WTC11 (cell line): ENCODE measurements around the gene MAPKAP1. TPM values are rescaled to one million over a fixed set of nuclear protein-coding genes. Genes with fewer than 3 reads are reported as not detected.

ENCODE experiments used
- ATAC-seq: fragments of 200-7000 bp; cut with Tn5 transposase; 2 replicates; pipeline ENCODE4 v1.10.0; 2021; ENCODE audit warnings: mild to moderate bottlenecking, moderate library complexity
- CTCF ChIA-PET: fragments of 300-600 bp; sonication (Branson Sonifier 250); formaldehyde crosslinking; loops from one replicate; lab custom pipeline; 2021; ENCODE audit warnings: antibody characterized with exemption; lab: Charles Lee
- POLR2A ChIA-PET: fragments of 350-600 bp; sonication (Branson Sonifier 250); formaldehyde crosslinking; loops from one replicate; lab custom pipeline; 2021; ENCODE audit warnings: antibody characterized with exemption; lab: Charles Lee
- DNase-seq: peaks from one replicate; pipeline ENCODE4 v3.0.0; 2021; ENCODE audit warnings: low spot score
- H3K27ac Mint-ChIP-seq: 2 replicates; pipeline ENCODE4 v1.8.0; 2021; ENCODE audit warnings: mixed read lengths
- H3K27me3 Mint-ChIP-seq: 2 replicates; pipeline ENCODE4 v1.8.0; 2021; ENCODE audit warnings: low read depth, mild to moderate bottlenecking, moderate library complexity, mixed read lengths
- H3K36me3 Mint-ChIP-seq: 2 replicates; pipeline ENCODE4 v1.8.0; 2021; ENCODE audit warnings: mixed read lengths
- H3K4me1 Mint-ChIP-seq: 2 replicates; pipeline ENCODE4 v1.8.0; 2022; ENCODE audit warnings: mixed read lengths
- H3K4me3 Mint-ChIP-seq: 2 replicates; pipeline ENCODE4 v1.8.0; 2021; ENCODE audit warnings: mild to moderate bottlenecking, moderate library complexity, mixed read lengths
- H3K9me3 Mint-ChIP-seq: 2 replicates; pipeline ENCODE4 v1.8.0; 2021; ENCODE audit warnings: mixed read lengths
- CREB1 ChIP-seq: sonication (generic); formaldehyde crosslinking; IDR thresholded peaks from 2 replicates; pipeline ENCODE4 v1.8.0; 2023; ENCODE audit warnings: mild to moderate bottlenecking, missing genetic modification reagents
- GABPB1 ChIP-seq: sonication (generic); formaldehyde crosslinking; IDR thresholded peaks from 2 replicates; pipeline ENCODE4 v1.8.1; 2023; ENCODE audit warnings: mild to moderate bottlenecking, missing genetic modification reagents
- GRHL2 ChIP-seq: fragments of 250-450 bp; sonication (Bioruptor Pico); IDR thresholded peaks from 2 replicates; pipeline ENCODE4 v1.8.0; 2022; ENCODE audit warnings: mild to moderate bottlenecking, moderate library complexity; ENCODE audit not compliant: insufficient replicate concordance, severe bottlenecking
- KAT7 ChIP-seq: sonication (generic); formaldehyde crosslinking; IDR thresholded peaks from 2 replicates; pipeline ENCODE4 v1.8.1; 2023; ENCODE audit warnings: missing genetic modification reagents, mild to moderate bottlenecking, borderline replicate concordance
- NFE2L1 ChIP-seq: sonication (generic); formaldehyde crosslinking; IDR thresholded peaks from 2 replicates; pipeline ENCODE4 v1.8.1; 2023; ENCODE audit warnings: missing genetic modification reagents
- OVOL2 ChIP-seq: fragments of 250-450 bp; sonication (Bioruptor Pico); IDR thresholded peaks from 2 replicates; pipeline ENCODE4 v1.9.0; 2021; ENCODE audit warnings: mild to moderate bottlenecking, borderline replicate concordance
- SMAD3 ChIP-seq: sonication (generic); formaldehyde crosslinking; IDR thresholded peaks from 2 replicates; pipeline ENCODE4 v1.8.0; 2022; ENCODE audit warnings: missing genetic modification reagents, mild to moderate bottlenecking, borderline replicate concordance
- ZNF121 ChIP-seq: sonication (generic); formaldehyde crosslinking; IDR thresholded peaks from 2 replicates; pipeline ENCODE4 v1.8.0; 2023; ENCODE audit warnings: missing genetic modification reagents
- ZNF219 ChIP-seq: sonication (generic); formaldehyde crosslinking; IDR thresholded peaks from 2 replicates; pipeline ENCODE4 v1.8.0; 2023; ENCODE audit warnings: missing genetic modification reagents, mild to moderate bottlenecking, borderline replicate concordance
- ZNF232 ChIP-seq: sonication (generic); formaldehyde crosslinking; IDR thresholded peaks from 2 replicates; pipeline ENCODE4 v1.8.0; 2022; ENCODE audit warnings: mild to moderate bottlenecking, missing genetic modification reagents
- ZNF396 ChIP-seq: fragments of 250-450 bp; sonication (Bioruptor Pico); IDR thresholded peaks from 2 replicates; pipeline ENCODE4 v1.8.0; 2021; ENCODE audit warnings: mild to moderate bottlenecking, moderate library complexity, borderline replicate concordance
- total RNA-seq: library from RNA; stranded (reverse); gene quantifications from 3 replicates; pipeline ENCODE4 v1.2.3, GENCODE V29; 2021
- TF ChIP-seq, protein P1 (sequence below): sonication (generic); formaldehyde crosslinking; IDR thresholded peaks from 2 replicates; pipeline ENCODE4 v1.8.1; 2023; ENCODE audit warnings: mild to moderate bottlenecking, missing genetic modification reagents, moderate library complexity
- TF ChIP-seq, protein P2 (sequence below): sonication (generic); formaldehyde crosslinking; IDR thresholded peaks from 2 replicates; pipeline ENCODE4 v1.8.1; 2023; ENCODE audit warnings: mild to moderate bottlenecking, missing genetic modification reagents, moderate library complexity
- TF ChIP-seq, protein P3 (sequence below): sonication (generic); formaldehyde crosslinking; IDR thresholded peaks from 2 replicates; pipeline ENCODE4 v1.8.0; 2023; ENCODE audit warnings: missing genetic modification reagents, mild to moderate bottlenecking, borderline replicate concordance
- TF ChIP-seq, protein P4 (sequence below): sonication (generic); formaldehyde crosslinking; IDR thresholded peaks from 2 replicates; pipeline ENCODE4 v1.8.1; 2023; ENCODE audit warnings: mild to moderate bottlenecking, missing genetic modification reagents, borderline replicate concordance
- TF ChIP-seq, protein P5 (sequence below): sonication (generic); formaldehyde crosslinking; IDR thresholded peaks from 2 replicates; pipeline ENCODE4 v1.8.0; 2023; ENCODE audit warnings: mild to moderate bottlenecking, missing genetic modification reagents
- TF ChIP-seq, protein P6 (sequence below): sonication (generic); formaldehyde crosslinking; IDR thresholded peaks from 2 replicates; pipeline ENCODE4 v1.8.1; 2023; ENCODE audit warnings: mild to moderate bottlenecking, missing genetic modification reagents
- TF ChIP-seq, protein P7 (sequence below): sonication (generic); formaldehyde crosslinking; IDR thresholded peaks from 2 replicates; pipeline ENCODE4 v1.8.1; 2022; ENCODE audit warnings: mild to moderate bottlenecking, moderate library complexity, missing genetic modification reagents
- TF ChIP-seq, protein P8 (sequence below): sonication (generic); formaldehyde crosslinking; conservative IDR thresholded peaks from 2 replicates; pipeline ENCODE4 v1.8.1; 2022; ENCODE audit warnings: mild to moderate bottlenecking, missing genetic modification reagents

The MAPKAP1 gene
- total RNA-seq, 1 experiment from 2014 or later = 111 TPM

DNA sequence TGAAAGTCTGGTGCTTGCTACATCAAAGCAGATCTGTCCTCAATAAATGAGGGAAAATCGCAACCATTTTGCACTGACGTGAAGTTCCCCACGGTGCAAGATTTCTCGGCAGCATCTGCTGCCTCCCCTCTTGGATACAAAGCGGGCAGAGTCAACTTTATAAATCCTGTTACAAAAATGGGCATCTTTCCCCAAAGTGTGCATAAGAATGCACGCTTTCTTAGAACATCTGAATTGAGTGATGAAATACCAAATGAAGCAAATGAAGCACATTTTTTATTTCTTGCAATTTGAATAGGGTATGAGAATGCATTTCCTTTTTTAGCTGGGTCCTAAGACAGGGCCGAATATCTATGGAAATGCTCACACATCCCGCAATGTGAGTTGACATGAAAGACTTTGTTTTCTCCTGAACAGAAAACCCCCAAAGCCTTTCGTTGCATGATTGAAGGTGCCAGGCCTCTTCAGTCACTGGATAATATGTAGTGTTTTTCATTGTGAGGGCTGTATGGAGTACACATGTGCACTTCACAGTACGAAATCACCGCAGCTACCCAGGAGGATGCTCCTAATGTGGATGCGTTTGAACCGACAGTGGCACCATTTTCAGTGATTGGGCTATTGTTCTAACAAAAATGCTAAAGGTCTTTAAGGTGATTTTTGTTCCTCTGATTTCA lies 19.6 kb upstream of the MAPKAP1 start (continued):
- TF ChIP-seq, protein P1, sequence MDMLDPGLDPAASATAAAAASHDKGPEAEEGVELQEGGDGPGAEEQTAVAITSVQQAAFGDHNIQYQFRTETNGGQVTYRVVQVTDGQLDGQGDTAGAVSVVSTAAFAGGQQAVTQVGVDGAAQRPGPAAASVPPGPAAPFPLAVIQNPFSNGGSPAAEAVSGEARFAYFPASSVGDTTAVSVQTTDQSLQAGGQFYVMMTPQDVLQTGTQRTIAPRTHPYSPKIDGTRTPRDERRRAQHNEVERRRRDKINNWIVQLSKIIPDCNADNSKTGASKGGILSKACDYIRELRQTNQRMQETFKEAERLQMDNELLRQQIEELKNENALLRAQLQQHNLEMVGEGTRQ = no peak
- TF ChIP-seq, protein P2, sequence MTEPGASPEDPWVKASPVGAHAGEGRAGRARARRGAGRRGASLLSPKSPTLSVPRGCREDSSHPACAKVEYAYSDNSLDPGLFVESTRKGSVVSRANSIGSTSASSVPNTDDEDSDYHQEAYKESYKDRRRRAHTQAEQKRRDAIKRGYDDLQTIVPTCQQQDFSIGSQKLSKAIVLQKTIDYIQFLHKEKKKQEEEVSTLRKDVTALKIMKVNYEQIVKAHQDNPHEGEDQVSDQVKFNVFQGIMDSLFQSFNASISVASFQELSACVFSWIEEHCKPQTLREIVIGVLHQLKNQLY (CRISPR knock-in tag) = no peak
- TF ChIP-seq, all 79 proteins: peak for 0

DNA sequence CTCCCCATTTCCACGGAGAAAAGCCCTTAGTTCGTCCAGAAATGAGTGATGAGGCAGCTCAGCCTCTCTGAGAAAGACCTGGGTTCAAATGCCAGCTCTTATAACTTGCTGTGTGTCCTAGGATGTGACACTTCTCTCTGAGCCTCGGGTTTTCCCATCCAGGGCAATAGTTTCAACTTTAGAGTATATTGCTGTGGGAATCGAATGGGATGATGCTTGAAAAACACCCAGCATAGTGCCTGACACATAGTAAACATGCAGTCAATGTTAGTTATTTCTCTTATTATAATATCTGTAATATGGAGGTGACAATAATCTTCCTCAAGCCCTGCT lies 430 bp upstream of the MAPKAP1 start:
- no peaks in the 10 kb centered on the region for H3K27me3 Mint-ChIP-seq
- DNase-seq (no peak), ATAC-seq (no peak)
- ChIA-PET CTCF (interaction anchor here (0.9 to 1.7 kb wide), 6 partner anchors 11 to 850 kb away, joined by 3 to 5 read pairs (median 3); no protein-coding TSS in a partner anchor), POLR2A (interaction anchor here (1.0 to 1.3 kb wide), 4 partner anchors 10 to 169 kb away, joined by 3 to 5 read pairs (median 3); no protein-coding TSS in a partner anchor)
- peak overlapping the region; percentile 74 for H3K27ac Mint-ChIP-seq
- TF ChIP-seq CREB1 (CRISPR knock-in tag) = no peak
- TF ChIP-seq, protein P3, sequence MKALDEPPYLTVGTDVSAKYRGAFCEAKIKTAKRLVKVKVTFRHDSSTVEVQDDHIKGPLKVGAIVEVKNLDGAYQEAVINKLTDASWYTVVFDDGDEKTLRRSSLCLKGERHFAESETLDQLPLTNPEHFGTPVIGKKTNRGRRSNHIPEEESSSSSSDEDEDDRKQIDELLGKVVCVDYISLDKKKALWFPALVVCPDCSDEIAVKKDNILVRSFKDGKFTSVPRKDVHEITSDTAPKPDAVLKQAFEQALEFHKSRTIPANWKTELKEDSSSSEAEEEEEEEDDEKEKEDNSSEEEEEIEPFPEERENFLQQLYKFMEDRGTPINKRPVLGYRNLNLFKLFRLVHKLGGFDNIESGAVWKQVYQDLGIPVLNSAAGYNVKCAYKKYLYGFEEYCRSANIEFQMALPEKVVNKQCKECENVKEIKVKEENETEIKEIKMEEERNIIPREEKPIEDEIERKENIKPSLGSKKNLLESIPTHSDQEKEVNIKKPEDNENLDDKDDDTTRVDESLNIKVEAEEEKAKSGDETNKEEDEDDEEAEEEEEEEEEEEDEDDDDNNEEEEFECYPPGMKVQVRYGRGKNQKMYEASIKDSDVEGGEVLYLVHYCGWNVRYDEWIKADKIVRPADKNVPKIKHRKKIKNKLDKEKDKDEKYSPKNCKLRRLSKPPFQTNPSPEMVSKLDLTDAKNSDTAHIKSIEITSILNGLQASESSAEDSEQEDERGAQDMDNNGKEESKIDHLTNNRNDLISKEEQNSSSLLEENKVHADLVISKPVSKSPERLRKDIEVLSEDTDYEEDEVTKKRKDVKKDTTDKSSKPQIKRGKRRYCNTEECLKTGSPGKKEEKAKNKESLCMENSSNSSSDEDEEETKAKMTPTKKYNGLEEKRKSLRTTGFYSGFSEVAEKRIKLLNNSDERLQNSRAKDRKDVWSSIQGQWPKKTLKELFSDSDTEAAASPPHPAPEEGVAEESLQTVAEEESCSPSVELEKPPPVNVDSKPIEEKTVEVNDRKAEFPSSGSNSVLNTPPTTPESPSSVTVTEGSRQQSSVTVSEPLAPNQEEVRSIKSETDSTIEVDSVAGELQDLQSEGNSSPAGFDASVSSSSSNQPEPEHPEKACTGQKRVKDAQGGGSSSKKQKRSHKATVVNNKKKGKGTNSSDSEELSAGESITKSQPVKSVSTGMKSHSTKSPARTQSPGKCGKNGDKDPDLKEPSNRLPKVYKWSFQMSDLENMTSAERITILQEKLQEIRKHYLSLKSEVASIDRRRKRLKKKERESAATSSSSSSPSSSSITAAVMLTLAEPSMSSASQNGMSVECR (CRISPR knock-in tag) = no peak
- TF ChIP-seq, protein P4, sequence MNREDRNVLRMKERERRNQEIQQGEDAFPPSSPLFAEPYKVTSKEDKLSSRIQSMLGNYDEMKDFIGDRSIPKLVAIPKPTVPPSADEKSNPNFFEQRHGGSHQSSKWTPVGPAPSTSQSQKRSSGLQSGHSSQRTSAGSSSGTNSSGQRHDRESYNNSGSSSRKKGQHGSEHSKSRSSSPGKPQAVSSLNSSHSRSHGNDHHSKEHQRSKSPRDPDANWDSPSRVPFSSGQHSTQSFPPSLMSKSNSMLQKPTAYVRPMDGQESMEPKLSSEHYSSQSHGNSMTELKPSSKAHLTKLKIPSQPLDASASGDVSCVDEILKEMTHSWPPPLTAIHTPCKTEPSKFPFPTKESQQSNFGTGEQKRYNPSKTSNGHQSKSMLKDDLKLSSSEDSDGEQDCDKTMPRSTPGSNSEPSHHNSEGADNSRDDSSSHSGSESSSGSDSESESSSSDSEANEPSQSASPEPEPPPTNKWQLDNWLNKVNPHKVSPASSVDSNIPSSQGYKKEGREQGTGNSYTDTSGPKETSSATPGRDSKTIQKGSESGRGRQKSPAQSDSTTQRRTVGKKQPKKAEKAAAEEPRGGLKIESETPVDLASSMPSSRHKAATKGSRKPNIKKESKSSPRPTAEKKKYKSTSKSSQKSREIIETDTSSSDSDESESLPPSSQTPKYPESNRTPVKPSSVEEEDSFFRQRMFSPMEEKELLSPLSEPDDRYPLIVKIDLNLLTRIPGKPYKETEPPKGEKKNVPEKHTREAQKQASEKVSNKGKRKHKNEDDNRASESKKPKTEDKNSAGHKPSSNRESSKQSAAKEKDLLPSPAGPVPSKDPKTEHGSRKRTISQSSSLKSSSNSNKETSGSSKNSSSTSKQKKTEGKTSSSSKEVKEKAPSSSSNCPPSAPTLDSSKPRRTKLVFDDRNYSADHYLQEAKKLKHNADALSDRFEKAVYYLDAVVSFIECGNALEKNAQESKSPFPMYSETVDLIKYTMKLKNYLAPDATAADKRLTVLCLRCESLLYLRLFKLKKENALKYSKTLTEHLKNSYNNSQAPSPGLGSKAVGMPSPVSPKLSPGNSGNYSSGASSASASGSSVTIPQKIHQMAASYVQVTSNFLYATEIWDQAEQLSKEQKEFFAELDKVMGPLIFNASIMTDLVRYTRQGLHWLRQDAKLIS = no peak
- no peak for TF ChIP-seq SMAD3
- TF ChIP-seq OVOL2 (CRISPR knock-in tag) = no peak
- TF ChIP-seq, protein P5, sequence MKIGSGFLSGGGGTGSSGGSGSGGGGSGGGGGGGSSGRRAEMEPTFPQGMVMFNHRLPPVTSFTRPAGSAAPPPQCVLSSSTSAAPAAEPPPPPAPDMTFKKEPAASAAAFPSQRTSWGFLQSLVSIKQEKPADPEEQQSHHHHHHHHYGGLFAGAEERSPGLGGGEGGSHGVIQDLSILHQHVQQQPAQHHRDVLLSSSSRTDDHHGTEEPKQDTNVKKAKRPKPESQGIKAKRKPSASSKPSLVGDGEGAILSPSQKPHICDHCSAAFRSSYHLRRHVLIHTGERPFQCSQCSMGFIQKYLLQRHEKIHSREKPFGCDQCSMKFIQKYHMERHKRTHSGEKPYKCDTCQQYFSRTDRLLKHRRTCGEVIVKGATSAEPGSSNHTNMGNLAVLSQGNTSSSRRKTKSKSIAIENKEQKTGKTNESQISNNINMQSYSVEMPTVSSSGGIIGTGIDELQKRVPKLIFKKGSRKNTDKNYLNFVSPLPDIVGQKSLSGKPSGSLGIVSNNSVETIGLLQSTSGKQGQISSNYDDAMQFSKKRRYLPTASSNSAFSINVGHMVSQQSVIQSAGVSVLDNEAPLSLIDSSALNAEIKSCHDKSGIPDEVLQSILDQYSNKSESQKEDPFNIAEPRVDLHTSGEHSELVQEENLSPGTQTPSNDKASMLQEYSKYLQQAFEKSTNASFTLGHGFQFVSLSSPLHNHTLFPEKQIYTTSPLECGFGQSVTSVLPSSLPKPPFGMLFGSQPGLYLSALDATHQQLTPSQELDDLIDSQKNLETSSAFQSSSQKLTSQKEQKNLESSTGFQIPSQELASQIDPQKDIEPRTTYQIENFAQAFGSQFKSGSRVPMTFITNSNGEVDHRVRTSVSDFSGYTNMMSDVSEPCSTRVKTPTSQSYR (CRISPR knock-in tag) = no peak
- TF ChIP-seq, protein P6, sequence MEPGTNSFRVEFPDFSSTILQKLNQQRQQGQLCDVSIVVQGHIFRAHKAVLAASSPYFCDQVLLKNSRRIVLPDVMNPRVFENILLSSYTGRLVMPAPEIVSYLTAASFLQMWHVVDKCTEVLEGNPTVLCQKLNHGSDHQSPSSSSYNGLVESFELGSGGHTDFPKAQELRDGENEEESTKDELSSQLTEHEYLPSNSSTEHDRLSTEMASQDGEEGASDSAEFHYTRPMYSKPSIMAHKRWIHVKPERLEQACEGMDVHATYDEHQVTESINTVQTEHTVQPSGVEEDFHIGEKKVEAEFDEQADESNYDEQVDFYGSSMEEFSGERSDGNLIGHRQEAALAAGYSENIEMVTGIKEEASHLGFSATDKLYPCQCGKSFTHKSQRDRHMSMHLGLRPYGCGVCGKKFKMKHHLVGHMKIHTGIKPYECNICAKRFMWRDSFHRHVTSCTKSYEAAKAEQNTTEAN (CRISPR knock-in tag) = no peak
- no peak for TF ChIP-seq GRHL2 (CRISPR knock-in tag)
- no peak for TF ChIP-seq KAT7 (CRISPR knock-in tag)
- no peak for TF ChIP-seq ZNF121 (CRISPR knock-in tag)
- no peak for TF ChIP-seq ZNF396 (CRISPR knock-in tag)
- TF ChIP-seq GABPB1 (CRISPR knock-in tag) = no peak
- no peak for TF ChIP-seq ZNF232 (CRISPR knock-in tag)
- TF ChIP-seq NFE2L1 = no peak
- TF ChIP-seq, protein P7, sequence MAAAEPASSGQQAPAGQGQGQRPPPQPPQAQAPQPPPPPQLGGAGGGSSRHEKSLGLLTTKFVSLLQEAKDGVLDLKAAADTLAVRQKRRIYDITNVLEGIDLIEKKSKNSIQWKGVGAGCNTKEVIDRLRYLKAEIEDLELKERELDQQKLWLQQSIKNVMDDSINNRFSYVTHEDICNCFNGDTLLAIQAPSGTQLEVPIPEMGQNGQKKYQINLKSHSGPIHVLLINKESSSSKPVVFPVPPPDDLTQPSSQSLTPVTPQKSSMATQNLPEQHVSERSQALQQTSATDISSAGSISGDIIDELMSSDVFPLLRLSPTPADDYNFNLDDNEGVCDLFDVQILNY = no peak
- TF ChIP-seq, protein P8, sequence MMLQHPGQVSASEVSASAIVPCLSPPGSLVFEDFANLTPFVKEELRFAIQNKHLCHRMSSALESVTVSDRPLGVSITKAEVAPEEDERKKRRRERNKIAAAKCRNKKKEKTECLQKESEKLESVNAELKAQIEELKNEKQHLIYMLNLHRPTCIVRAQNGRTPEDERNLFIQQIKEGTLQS = no peak
- TF ChIP-seq ZNF219 (CRISPR knock-in tag) = no peak
- peak overlapping the region; percentile 78 for H3K4me3 Mint-ChIP-seq
- peaks cover 38% of the 10 kb centered on the region for H3K4me1 Mint-ChIP-seq
- H3K9me3 Mint-ChIP-seq = no peaks in the 10 kb centered on the region
- no peaks in the 10 kb centered on the region; the same call in 1 of the 2 replicates for H3K36me3 Mint-ChIP-seq
